GM12864 (cell line): ENCODE data around the gene ZFP36.

ENCODE experiments used
- DNase-seq: peaks from one replicate; pipeline ENCODE4 v3.0.0-alpha.2; 2011; ENCODE audit warnings: low read depth
- H3K4me3 ChIP-seq: 2 replicates; pipeline ENCODE4 v1.5.1; 2011; ENCODE audit warnings: mild to moderate bottlenecking, low read depth, low read length, control low read depth
- TF ChIP-seq, protein P1 (sequence below): IDR thresholded peaks from 2 replicates; pipeline ENCODE4 v1.5.1; 2011; ENCODE audit warnings: low read depth, mild to moderate bottlenecking, moderate library complexity, low read length, control low read depth, inconsistent platforms; ENCODE audit errors: missing control alignments

Gene ZFP36

DNA sequence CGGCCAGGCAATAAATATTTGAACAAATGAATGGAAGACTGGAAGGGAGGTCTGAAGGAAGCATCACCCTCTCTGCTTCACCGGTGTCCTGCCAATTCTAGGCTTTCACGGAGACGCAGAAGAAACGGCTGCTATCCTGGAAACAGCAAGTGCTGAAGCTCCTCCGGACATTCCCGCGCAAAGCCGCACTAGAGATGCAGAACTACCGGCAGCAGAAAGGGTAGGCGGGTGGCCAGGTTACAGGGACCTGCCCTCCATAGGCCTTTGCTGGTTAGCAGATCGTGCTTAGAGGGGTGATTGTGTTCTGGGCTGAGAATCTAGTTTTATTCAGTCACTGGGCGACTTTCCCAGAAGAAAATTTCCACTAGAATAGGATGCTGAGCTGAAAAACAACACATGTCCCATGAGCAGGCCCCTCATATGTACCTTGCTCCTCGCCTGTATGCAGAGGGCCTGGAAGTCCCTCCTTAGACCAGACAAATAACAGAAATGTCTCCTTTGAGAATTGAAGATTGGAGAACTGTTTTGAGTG lies 26.7 kb upstream of the ZFP36 start:
- TF ChIP-seq, protein P1, sequence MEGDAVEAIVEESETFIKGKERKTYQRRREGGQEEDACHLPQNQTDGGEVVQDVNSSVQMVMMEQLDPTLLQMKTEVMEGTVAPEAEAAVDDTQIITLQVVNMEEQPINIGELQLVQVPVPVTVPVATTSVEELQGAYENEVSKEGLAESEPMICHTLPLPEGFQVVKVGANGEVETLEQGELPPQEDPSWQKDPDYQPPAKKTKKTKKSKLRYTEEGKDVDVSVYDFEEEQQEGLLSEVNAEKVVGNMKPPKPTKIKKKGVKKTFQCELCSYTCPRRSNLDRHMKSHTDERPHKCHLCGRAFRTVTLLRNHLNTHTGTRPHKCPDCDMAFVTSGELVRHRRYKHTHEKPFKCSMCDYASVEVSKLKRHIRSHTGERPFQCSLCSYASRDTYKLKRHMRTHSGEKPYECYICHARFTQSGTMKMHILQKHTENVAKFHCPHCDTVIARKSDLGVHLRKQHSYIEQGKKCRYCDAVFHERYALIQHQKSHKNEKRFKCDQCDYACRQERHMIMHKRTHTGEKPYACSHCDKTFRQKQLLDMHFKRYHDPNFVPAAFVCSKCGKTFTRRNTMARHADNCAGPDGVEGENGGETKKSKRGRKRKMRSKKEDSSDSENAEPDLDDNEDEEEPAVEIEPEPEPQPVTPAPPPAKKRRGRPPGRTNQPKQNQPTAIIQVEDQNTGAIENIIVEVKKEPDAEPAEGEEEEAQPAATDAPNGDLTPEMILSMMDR: no peak
- H3K4me3 ChIP-seq: no peak overlapping the region
- no peak for DNase-seq

DNA sequence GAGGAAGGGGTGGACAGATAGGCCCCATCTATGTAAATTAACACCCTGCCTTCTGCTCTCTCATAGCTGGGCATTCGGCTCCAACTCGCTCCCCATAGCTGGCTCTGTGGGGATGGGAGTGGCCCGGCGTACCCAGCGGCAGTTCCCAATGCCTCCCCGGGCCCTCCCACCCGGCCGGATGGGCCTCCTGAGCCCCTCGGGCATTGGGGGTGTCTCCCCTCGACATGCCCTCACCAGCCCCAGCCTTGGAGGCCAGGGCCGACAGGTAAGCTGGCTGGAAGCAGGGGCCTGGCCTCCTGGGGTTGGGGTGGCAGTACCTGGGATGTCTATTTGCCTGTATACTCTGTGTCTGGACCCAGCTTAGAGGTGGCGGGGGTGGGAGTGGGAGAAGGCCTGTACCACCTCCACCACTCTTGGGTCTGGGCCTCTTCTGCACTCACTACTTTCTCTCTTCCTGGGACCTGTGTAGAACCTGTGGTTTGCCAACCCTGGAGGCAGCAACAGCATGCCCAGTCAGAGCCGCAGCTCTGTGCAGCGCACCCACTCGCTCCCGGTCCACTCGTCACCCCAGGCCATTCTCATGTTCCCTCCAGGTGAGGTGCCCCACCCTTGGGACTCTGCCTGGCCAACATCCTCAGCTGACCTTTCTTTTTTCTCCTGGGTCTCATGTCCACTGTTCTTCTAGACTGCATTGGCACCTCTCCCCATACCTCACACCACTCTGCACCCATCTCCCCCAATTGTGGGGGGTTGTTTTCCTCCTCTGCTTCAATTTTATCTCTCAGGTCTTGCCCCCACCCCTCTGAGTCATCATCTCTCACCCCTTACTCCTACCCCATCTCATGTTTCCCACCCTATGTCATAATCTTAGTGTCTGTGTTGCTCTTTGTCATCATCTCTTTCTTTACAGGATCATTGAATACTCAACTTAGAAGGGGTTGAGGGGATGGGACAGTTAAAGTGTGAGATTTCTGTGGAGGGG lies 25.8 kb upstream of the ZFP36 start:
- H3K4me3 ChIP-seq: no peak overlapping the region
- TF ChIP-seq, protein P1: no peak
- no peak for DNase-seq

DNA sequence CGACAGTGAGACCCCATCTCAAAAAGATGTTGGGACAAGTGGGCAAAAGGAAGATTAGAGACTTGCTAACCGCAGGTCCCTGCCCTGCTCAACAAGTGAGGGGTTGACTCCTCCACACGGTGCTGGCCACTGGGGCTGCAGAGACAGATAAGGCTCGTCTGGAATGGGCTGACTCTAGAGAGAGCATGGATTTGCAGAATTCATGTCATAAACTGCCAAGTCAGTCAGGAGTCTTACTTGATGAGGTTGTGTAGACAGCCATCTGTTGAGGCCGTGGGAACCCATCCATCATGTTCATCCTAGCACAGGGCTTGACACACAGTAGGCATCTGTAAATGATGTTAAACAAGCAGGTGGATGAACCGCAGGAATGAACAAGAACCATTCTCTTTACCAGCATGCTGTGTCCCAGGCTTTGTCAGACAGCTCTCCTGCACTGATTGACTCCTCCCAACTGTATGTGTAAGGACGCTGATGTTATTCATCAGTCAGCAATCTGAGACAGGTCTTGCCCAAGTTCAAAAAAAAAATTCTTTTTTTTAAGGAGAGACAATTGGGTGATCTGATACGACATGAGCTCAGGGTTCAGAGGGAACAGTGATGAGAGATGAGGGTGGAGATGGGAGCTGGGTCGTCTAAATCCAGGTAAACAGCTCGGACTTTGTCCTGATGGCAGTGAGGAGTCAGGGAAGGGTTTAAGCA lies 24.6 kb upstream of the ZFP36 start:
- DNase-seq: no peak
- TF ChIP-seq, protein P1: no peak
- H3K4me3 ChIP-seq: no peak overlapping the region

GRCh38 chr19:39382991-39383828 lies 23.4 kb upstream of the ZFP36 start:
- no peak for DNase-seq
- no peak overlapping the region for H3K4me3 ChIP-seq
- TF ChIP-seq, protein P1: no peak

DNA sequence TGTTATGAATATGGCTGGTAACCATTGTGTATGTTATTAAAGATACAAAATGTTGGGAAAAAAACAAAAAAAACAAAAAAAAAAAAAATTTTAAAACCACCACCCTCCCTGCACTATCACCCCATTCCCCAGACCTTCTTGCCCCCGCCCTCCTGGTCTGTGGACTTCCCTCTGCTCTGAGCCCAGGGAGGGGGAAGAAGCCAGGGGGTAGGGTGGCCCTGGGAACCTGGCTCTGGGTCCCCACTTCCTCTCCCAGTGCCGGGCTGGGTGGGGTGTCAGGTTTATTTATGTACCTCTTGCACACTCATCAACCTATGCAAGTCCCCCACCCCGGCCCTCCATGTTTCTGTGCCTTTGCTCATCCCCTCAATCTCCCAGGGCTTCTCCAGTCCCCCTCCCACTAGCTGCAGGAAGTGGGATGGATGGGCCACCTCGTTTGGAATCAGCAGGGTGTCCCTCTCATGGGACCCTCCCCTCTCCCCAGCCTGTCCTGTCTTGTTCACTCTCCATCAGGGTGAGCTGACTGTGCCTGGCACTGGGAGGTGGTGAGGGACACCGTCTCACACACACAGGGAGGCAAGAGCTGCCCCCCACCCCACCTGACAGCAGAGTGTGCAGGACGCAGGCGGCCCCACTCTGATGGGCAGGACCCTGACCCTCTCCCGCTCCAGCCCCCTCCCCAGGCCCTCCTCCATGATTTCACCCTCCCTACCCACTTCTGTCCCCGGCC lies 21.6 kb upstream of the ZFP36 start:
- TF ChIP-seq, protein P1: no peak
- DNase-seq: no peak

More for the DNA sequence above, 21.6 kb upstream of the ZFP36 start:
- H3K4me3 ChIP-seq: no peak overlapping the region
